Mesenchymal stem cell (in vitro differentiated cells and primary cell): ENCODE data around the gene CYP26C1.

Source experiments
- DNase-seq: peaks from one replicate; pipeline ENCODE4 v3.0.0-alpha.2; 2013
- H2AFZ ChIP-seq: one replicate; pipeline ENCODE4 v1.6.1; 2013; ENCODE audit warnings: low read depth, mild to moderate bottlenecking, control low read depth, inconsistent platforms, low read length, moderate library complexity
- H2AK5ac ChIP-seq: 2 replicates; pipeline ENCODE4 v1.6.1; 2013; ENCODE audit warnings: low read length, moderate library complexity, mild to moderate bottlenecking, inconsistent platforms; ENCODE audit not compliant: severe bottlenecking
- H2BK120ac ChIP-seq: one replicate; pipeline ENCODE4 v1.6.1; 2013; ENCODE audit warnings: low read depth, mild to moderate bottlenecking, inconsistent platforms, low read length, moderate library complexity
- H2BK12ac ChIP-seq, 2 experiments: one replicate each; pipeline ENCODE4 v1.6.1; 2013; ENCODE audit warnings: inconsistent platforms in 2 of 2, low read length in 2 of 2, mild to moderate bottlenecking in 2 of 2, moderate library complexity in 2 of 2, control low read depth in 1 of 2
- H2BK15ac ChIP-seq: one replicate; pipeline ENCODE4 v1.6.1; 2013; ENCODE audit warnings: mild to moderate bottlenecking, low read depth, inconsistent platforms; ENCODE audit not compliant: poor library complexity, severe bottlenecking
- H2BK5ac ChIP-seq: 2 replicates; pipeline ENCODE4 v1.6.1; 2013; ENCODE audit warnings: low read depth, mild to moderate bottlenecking, low read length, control low read depth, inconsistent platforms; ENCODE audit not compliant: poor library complexity, severe bottlenecking
- H3K14ac ChIP-seq, 2 experiments: one replicate each; pipeline ENCODE4 v1.6.1; 2013; ENCODE audit warnings: inconsistent platforms in 2 of 2, low read length in 2 of 2, control low read depth in 1 of 2, mild to moderate bottlenecking in 1 of 2, moderate library complexity in 1 of 2
- H3K18ac ChIP-seq, 2 experiments: one replicate each; pipeline ENCODE4 v1.6.1; 2013; ENCODE audit warnings: inconsistent platforms in 2 of 2, low read length in 2 of 2, control low read depth in 1 of 2, low read depth in 1 of 2, mild to moderate bottlenecking in 1 of 2
- H3K23ac ChIP-seq, 2 experiments: one replicate each; pipeline ENCODE4 v1.6.1; 2013; ENCODE audit warnings: inconsistent platforms in 2 of 2, low read length in 2 of 2, mild to moderate bottlenecking in 2 of 2, moderate library complexity in 2 of 2, control low read depth in 1 of 2
- H3K27ac ChIP-seq: 2 replicates; pipeline ENCODE4 v1.5.1; 2013; ENCODE audit warnings: mild to moderate bottlenecking, moderate library complexity, low read length, control low read depth, inconsistent platforms; ENCODE audit not compliant: poor library complexity, severe bottlenecking
- H3K27me3 ChIP-seq, 2 experiments: 2 replicates each; pipeline versions ENCODE4 v1.6.1 to v1.7.0; 2013; ENCODE audit warnings: low read length in 2 of 2, mild to moderate bottlenecking in 2 of 2, moderate library complexity in 2 of 2, control low read depth in 1 of 2, inconsistent platforms in 1 of 2; ENCODE audit not compliant: control insufficient read depth in 1 of 2, insufficient read depth in 1 of 2
- H3K36me3 ChIP-seq, 2 experiments: 2 replicates each; pipeline versions ENCODE4 v1.6.1 to v1.7.0; 2013; ENCODE audit warnings: low read length in 2 of 2, control low read depth in 1 of 2, inconsistent platforms in 1 of 2, low read depth in 1 of 2, mild to moderate bottlenecking in 1 of 2; ENCODE audit not compliant: insufficient read depth in 2 of 2, control insufficient read depth in 1 of 2
- H3K4ac ChIP-seq, 2 experiments: one replicate each; pipeline ENCODE4 v1.6.1; 2013; ENCODE audit warnings: inconsistent platforms in 2 of 2, low read length in 2 of 2, mild to moderate bottlenecking in 2 of 2, moderate library complexity in 2 of 2, control low read depth in 1 of 2, low read depth in 1 of 2
- H3K4me1 ChIP-seq: 2 replicates; pipeline ENCODE4 v1.6.1; 2013; ENCODE audit warnings: low read depth, low read length, control low read depth; ENCODE audit not compliant: control insufficient read depth, insufficient read depth
- H3K4me2 ChIP-seq: 2 replicates; pipeline ENCODE4 v1.6.1; 2013; ENCODE audit warnings: low read length, mild to moderate bottlenecking, inconsistent platforms; ENCODE audit not compliant: poor library complexity, severe bottlenecking
- H3K4me3 ChIP-seq, 2 experiments: 2 replicates each; pipeline versions ENCODE4 v1.5.1 to v1.7.0; 2013; ENCODE audit warnings: low read length in 2 of 2, mild to moderate bottlenecking in 2 of 2, control low read depth in 1 of 2, low read depth in 1 of 2; ENCODE audit not compliant: insufficient read depth in 1 of 2
- H3K79me1 ChIP-seq: replicated peaks from 2 replicates; pipeline ENCODE4 v1.6.1; 2013; ENCODE audit warnings: mild to moderate bottlenecking, control low read depth, low read length, inconsistent platforms; ENCODE audit not compliant: poor library complexity, severe bottlenecking
- H3K9ac ChIP-seq: 2 replicates; pipeline ENCODE4 v1.7.0; 2013; ENCODE audit warnings: mild to moderate bottlenecking, low read length, moderate library complexity
- H3K9me3 ChIP-seq: 2 replicates; pipeline ENCODE4 v1.7.0; 2013; ENCODE audit warnings: mild to moderate bottlenecking, low read length; ENCODE audit not compliant: control insufficient read depth
- H4K8ac ChIP-seq: one replicate; pipeline ENCODE4 v1.6.1; 2013; ENCODE audit warnings: inconsistent platforms, mild to moderate bottlenecking, low read length, moderate library complexity
- H4K91ac ChIP-seq: one replicate; pipeline ENCODE4 v1.6.1; 2013; ENCODE audit warnings: mild to moderate bottlenecking, low read length, inconsistent platforms
- whole genome bisulfite sequencing: methylation state at CpG from one replicate; pipeline ENCODE4 v1.1.7; 2013; ENCODE audit warnings: mixed read lengths; 5-methylcytosine and 5-hydroxymethylcytosine counted together

CYP26C1 gene

GRCh38 chr10:93074597-93075368 lies 14.2 kb downstream of the CYP26C1 start:
- 4% methylated on average over 67 of the region's 67 CpGs for WGBS

GRCh38 chr10:93075369-93076221 lies 15.0 kb downstream of the CYP26C1 start:
- no peak overlapping the region for H3K23ac ChIP-seq
- H3K27ac ChIP-seq, result no peak overlapping the region
- H3K79me1 ChIP-seq, result no peaks in the 10 kb centered on the region
- H3K9me3 ChIP-seq, result no peaks in the 10 kb centered on the region
- H3K4me3 ChIP-seq, result no peak overlapping the region
- 21% methylated on average over 23 of the region's 25 CpGs for WGBS
- no peak overlapping the region for H2BK15ac ChIP-seq
- H3K9ac ChIP-seq, result no peak overlapping the region
- H4K91ac ChIP-seq, result no peak overlapping the region
- no peaks in the 10 kb centered on the region for H3K36me3 ChIP-seq
- no peak for DNase-seq
- H3K14ac ChIP-seq, result no peak overlapping the region
- H3K4ac ChIP-seq, result no peak overlapping the region
- no peak overlapping the region for H2BK120ac ChIP-seq
- no peak overlapping the region for H2BK5ac ChIP-seq
- H2BK12ac ChIP-seq, result no peak overlapping the region
- H2AFZ ChIP-seq, result no peak overlapping the region
- H3K4me2 ChIP-seq, result no peak overlapping the region
- peaks cover 80 to 89% of the 10 kb centered on the region in 2 experiments for H3K27me3 ChIP-seq
- no peak overlapping the region for H2AK5ac ChIP-seq
- no peak overlapping the region for H4K8ac ChIP-seq
- peaks cover 32% of the 10 kb centered on the region for H3K4me1 ChIP-seq
- no peak overlapping the region for H3K18ac ChIP-seq

More at GRCh38 chr10:93074597-93075368, 14.2 kb downstream of the CYP26C1 start:
- no peak overlapping the region for H3K9ac ChIP-seq
- H2BK5ac ChIP-seq, result no peak overlapping the region
- no peak overlapping the region for H3K23ac ChIP-seq
- no peaks in the 10 kb centered on the region for H3K9me3 ChIP-seq
- peaks cover 29% of the 10 kb centered on the region for H3K4me1 ChIP-seq
- H3K36me3 ChIP-seq, result no peaks in the 10 kb centered on the region
- no peak for DNase-seq
- no peak overlapping the region for H3K4me3 ChIP-seq
- peaks cover 84 to 89% of the 10 kb centered on the region in 2 experiments for H3K27me3 ChIP-seq
- H2BK15ac ChIP-seq, result no peak overlapping the region
- H3K4me2 ChIP-seq, result no peak overlapping the region
- H3K4ac ChIP-seq, result no peak overlapping the region
- H3K27ac ChIP-seq, result no peak overlapping the region
- H3K18ac ChIP-seq, result no peak overlapping the region
- no peaks in the 10 kb centered on the region for H3K79me1 ChIP-seq
- no peak overlapping the region for H4K91ac ChIP-seq
- H4K8ac ChIP-seq, result no peak overlapping the region
- H2AFZ ChIP-seq, result no peak overlapping the region
- no peak overlapping the region for H2BK12ac ChIP-seq
- H2BK120ac ChIP-seq, result no peak overlapping the region
- no peak overlapping the region for H3K14ac ChIP-seq
- H2AK5ac ChIP-seq, result no peak overlapping the region

- Histone ChIP-seq H2BK15ac (no peak overlapping the region), H3K4me3 (no peak overlapping the region), H2AK5ac (no peak overlapping the region), H3K9me3 (no peaks in the 10 kb centered on the region), H3K27ac (no peak overlapping the region), H3K36me3 (no peaks in the 10 kb centered on the region), H2BK5ac (no peak overlapping the region), H3K23ac (no peak overlapping the region), H2AFZ (no peak overlapping the region), H3K4ac (no peak overlapping the region), H2BK12ac (no peak overlapping the region), H4K8ac (no peak overlapping the region), H4K91ac (no peak overlapping the region), H3K18ac (no peak overlapping the region), H3K4me1 (peaks cover 33% of the 10 kb centered on the region), H2BK120ac (no peak overlapping the region), H3K79me1 (no peaks in the 10 kb centered on the region), H3K27me3 (peaks cover 80 to 83% of the 10 kb centered on the region in 2 experiments), H3K9ac (no peak overlapping the region), H3K4me2 (no peak overlapping the region), H3K14ac (no peak overlapping the region)
- WGBS, result 100% methylated on average over 2 of the region's 2 CpGs
- no peak for DNase-seq
These were observed 16.3 kb downstream of the CYP26C1 start for GRCh38 chr10:93076871-93077270.

DNA sequence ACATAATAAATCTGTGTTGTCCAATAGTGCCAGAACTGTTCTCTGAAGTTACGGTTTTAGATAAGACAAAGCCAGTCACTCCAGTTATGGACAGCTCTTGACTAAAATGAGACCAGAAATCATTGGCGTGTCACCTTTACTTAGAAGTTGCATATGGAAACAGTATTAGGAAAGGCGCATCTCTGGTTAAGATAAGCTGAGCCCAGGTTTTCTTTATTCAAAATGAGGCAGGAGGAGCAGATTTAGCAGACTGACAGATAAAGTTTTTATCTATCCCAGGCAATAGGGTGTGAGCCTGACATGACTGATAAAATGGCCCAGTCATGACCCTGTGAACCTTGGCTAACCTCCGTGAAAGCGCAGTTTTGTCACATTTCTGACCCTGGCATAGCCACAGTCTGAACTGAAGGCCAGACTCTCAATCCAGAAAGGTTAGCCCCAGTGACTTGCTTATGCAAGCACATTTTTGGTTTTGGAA lies 17.3 kb downstream of the CYP26C1 start:
- Histone ChIP-seq H2BK12ac (no peak overlapping the region), H3K4me1 (peaks cover 29% of the 10 kb centered on the region), H3K36me3 (no peaks in the 10 kb centered on the region), H4K8ac (no peak overlapping the region), H3K4ac (no peak overlapping the region), H3K18ac (no peak overlapping the region), H3K14ac (no peak overlapping the region), H3K27me3 (peaks cover 72 to 77% of the 10 kb centered on the region in 2 experiments), H3K9me3 (no peaks in the 10 kb centered on the region), H3K4me2 (no peak overlapping the region), H3K9ac (no peak overlapping the region), H2BK15ac (no peak overlapping the region), H3K4me3 (no peak overlapping the region), H4K91ac (no peak overlapping the region), H2AFZ (no peak overlapping the region), H2BK5ac (no peak overlapping the region), H3K27ac (no peak overlapping the region), H2AK5ac (no peak overlapping the region), H3K79me1 (no peaks in the 10 kb centered on the region), H3K23ac (no peak overlapping the region), H2BK120ac (no peak overlapping the region)
- 73% methylated on average over 5 of the region's 5 CpGs for WGBS
- no peak for DNase-seq
